ENCODE measurements around the gene ZNF644.
"Not testable (repeated sequence)": the region's sequence is repeated elsewhere in the genome, so short reads cannot be mapped to it uniquely, and the experiment has no call there.

The ZNF644 gene

GRCh38 chr1:90928231-90928630 lies 93.6 kb downstream of the ZNF644 start:
- FAIRE-seq: not testable (repeated sequence)

GRCh38 chr1:90927674-90928073 lies 94.2 kb downstream of the ZNF644 start:
- DNase-seq (ENCODE audit: low spot score); FAIRE-seq: not testable (repeated sequence)

More at GRCh38 chr1:90928231-90928630, 93.6 kb downstream of the ZNF644 start:
- not testable (repeated sequence) for DNase-seq (ENCODE audit: low spot score)

GRCh38 chr1:90926971-90927370 lies 94.9 kb downstream of the ZNF644 start:
- DNase-seq (ENCODE audit: low spot score) (no peak), FAIRE-seq (no peak)

GRCh38 chr1:90925928-90926869 lies 95.6 kb downstream of the ZNF644 start:
- DNase-seq (ENCODE audit: low spot score): peak; percentile 2
- no peak for FAIRE-seq

GRCh38 chr1:90924982-90925381 lies 96.9 kb downstream of the ZNF644 start:
- DNase-seq (ENCODE audit: low spot score): no peak
- no peak for FAIRE-seq

GRCh38 chr1:90922996-90923395 lies 98.8 kb downstream of the ZNF644 start:
- FAIRE-seq (no peak), DNase-seq (ENCODE audit: low spot score) (no peak)

GRCh38 chr1:90922202-90922601 lies 99.6 kb downstream of the ZNF644 start:
- no peak for FAIRE-seq
- DNase-seq (ENCODE audit: low spot score): no peak

- FAIRE-seq (no peak), DNase-seq (ENCODE audit: low spot score) (no peak)
Measured at GRCh38 chr1:90919900-90920299, 101.9 kb downstream of the ZNF644 start.

- no peak for FAIRE-seq
- no peak for DNase-seq (ENCODE audit: low spot score)
Measured at GRCh38 chr1:90919190-90919719, 102.6 kb downstream of the ZNF644 start.

GRCh38 chr1:90911353-90911752 lies 110.5 kb downstream of the ZNF644 start:
- no peak for FAIRE-seq
- no peak for DNase-seq (ENCODE audit: low spot score)

GRCh38 chr1:90902672-90903071 lies 119.2 kb downstream of the ZNF644 start:
- FAIRE-seq: no peak
- no peak for DNase-seq (ENCODE audit: low spot score)

GRCh38 chr1:90899263-90899662 lies 122.6 kb downstream of the ZNF644 start:
- FAIRE-seq (no peak), DNase-seq (ENCODE audit: low spot score) (no peak)

GRCh38 chr1:90893679-90894078 lies 128.2 kb downstream of the ZNF644 start:
- FAIRE-seq; DNase-seq (ENCODE audit: low spot score): not testable (repeated sequence)

- not testable (repeated sequence) for DNase-seq (ENCODE audit: low spot score)
- peak; percentile 27 for FAIRE-seq
Measured at GRCh38 chr1:90892884-90893283, 129.0 kb downstream of the ZNF644 start.

GRCh38 chr1:90892196-90892595 lies 129.6 kb downstream of the ZNF644 start:
- FAIRE-seq; DNase-seq (ENCODE audit: low spot score): not testable (repeated sequence)

- FAIRE-seq; DNase-seq (ENCODE audit: low spot score): not testable (repeated sequence)
Measured at GRCh38 chr1:90891756-90892155, 130.1 kb downstream of the ZNF644 start.

GRCh38 chr1:90882221-90882620 lies 139.6 kb downstream of the ZNF644 start:
- FAIRE-seq (no peak), DNase-seq (ENCODE audit: low spot score) (no peak)

GRCh38 chr1:90881034-90881433 lies 140.8 kb downstream of the ZNF644 start:
- FAIRE-seq (no peak), DNase-seq (ENCODE audit: low spot score) (no peak)

- FAIRE-seq (no peak), DNase-seq (ENCODE audit: low spot score) (no peak)
Measured at GRCh38 chr1:90879281-90879680, 142.6 kb downstream of the ZNF644 start.

GRCh38 chr1:90876101-90876500 lies 145.7 kb downstream of the ZNF644 start:
- DNase-seq (ENCODE audit: low spot score) (no peak), FAIRE-seq (no peak)

Measured in urothelium cell line (cell line).